Naive thymus-derived CD4-positive, alpha-beta T cell (primary cell): ENCODE data around the gene KCNQ5. TPM values are rescaled to one million over a fixed set of nuclear protein-coding genes. Genes with fewer than 3 reads are reported as not detected.
"Not testable (repeated sequence)": the region's sequence is repeated elsewhere in the genome, so short reads cannot be mapped to it uniquely, and the experiment has no call there.

Experiments
- ATAC-seq: fragments of 150-1000 bp; cut with Tn5 transposase; 2 replicates; pipeline ENCODE4 v1.10.0; 2021; ENCODE audit warnings: mild to moderate bottlenecking, moderate library complexity
- CTCF ChIA-PET: fragments of 350-600 bp; sonication (Branson Sonifier 250); formaldehyde crosslinking; loops from one replicate; lab custom pipeline; 2021; ENCODE audit warnings: antibody characterized with exemption; lab: Charles Lee
- POLR2A ChIA-PET: fragments of 350-600 bp; sonication (Branson Sonifier 250); formaldehyde crosslinking; loops from one replicate; lab custom pipeline; 2021; ENCODE audit warnings: antibody characterized with exemption, inconsistent platforms; lab: Charles Lee
- DNase-seq, 9 donors: peaks; one replicate each; pipeline versions ENCODE4 v3.0.0 to v3.0.0-alpha.2; 2020 to 2022; ENCODE audit warnings: mixed read lengths in 1 of 9
- H3K27ac ChIP-seq: one replicate; pipeline ENCODE4 v1.7.0; 2013; ENCODE audit warnings: mild to moderate bottlenecking, low read depth, low read length, moderate library complexity
- H3K27me3 ChIP-seq, 2 donors: one replicate each; pipeline ENCODE4 v1.7.0; 2013; ENCODE audit warnings: low read length in 2 of 2, mild to moderate bottlenecking in 2 of 2, moderate library complexity in 2 of 2; ENCODE audit not compliant: control insufficient read depth in 2 of 2, insufficient read depth in 2 of 2
- H3K36me3 ChIP-seq, 3 experiments: 1 replicate in 2 of 3; 2 replicates in 1 of 3; pipeline ENCODE4 v1.7.0; 2013; ENCODE audit warnings: low read length in 3 of 3, mild to moderate bottlenecking in 3 of 3, moderate library complexity in 1 of 3; ENCODE audit not compliant: insufficient read depth in 3 of 3, control insufficient read depth in 2 of 3
- H3K4me1 ChIP-seq, 2 donors: one replicate each; pipeline ENCODE4 v1.7.0; 2013; ENCODE audit warnings: low read length in 2 of 2, mild to moderate bottlenecking in 2 of 2, moderate library complexity in 1 of 2; ENCODE audit not compliant: control insufficient read depth in 2 of 2, insufficient read depth in 2 of 2
- H3K4me3 ChIP-seq: 2 replicates; pipeline ENCODE4 v1.7.0; 2013; ENCODE audit warnings: mild to moderate bottlenecking, low read length
- H3K9me3 ChIP-seq, 3 experiments: 1 replicate in 2 of 3; 2 replicates in 1 of 3; pipeline ENCODE4 v1.7.0; 2013; ENCODE audit warnings: low read length in 3 of 3; ENCODE audit not compliant: control insufficient read depth in 2 of 3
- H3K27ac Mint-ChIP-seq, 9 donors: one replicate each; pipeline ENCODE4 v1.8.0; 2020 to 2022; ENCODE audit warnings: mixed read lengths in 9 of 9, mild to moderate bottlenecking in 8 of 9, moderate library complexity in 5 of 9, inconsistent platforms in 2 of 9
- H3K27me3 Mint-ChIP-seq, 5 donors: one replicate each; pipeline ENCODE4 v1.8.0; 2021 to 2022; ENCODE audit warnings: mixed read lengths in 5 of 5, mild to moderate bottlenecking in 1 of 5
- H3K36me3 Mint-ChIP-seq, 5 donors: one replicate each; pipeline ENCODE4 v1.8.0; 2020 to 2022; ENCODE audit warnings: mixed read lengths in 5 of 5, mild to moderate bottlenecking in 3 of 5, inconsistent platforms in 1 of 5
- H3K4me1 Mint-ChIP-seq, 7 donors: one replicate each; pipeline ENCODE4 v1.8.0; 2020 to 2022; ENCODE audit warnings: mixed read lengths in 7 of 7, mild to moderate bottlenecking in 3 of 7, inconsistent platforms in 1 of 7
- H3K4me3 Mint-ChIP-seq, 10 donors: one replicate each; pipeline ENCODE4 v1.8.0; 2020 to 2022; ENCODE audit warnings: mild to moderate bottlenecking in 10 of 10, mixed read lengths in 10 of 10, moderate library complexity in 6 of 10, inconsistent platforms in 2 of 10
- H3K9me3 Mint-ChIP-seq, 11 donors: one replicate each; pipeline ENCODE4 v1.8.0; 2020 to 2022; ENCODE audit warnings: mixed read lengths in 11 of 11, mild to moderate bottlenecking in 4 of 11, inconsistent platforms in 1 of 11, moderate library complexity in 1 of 11
- intact Hi-C, 2 donors: fragments of 100-400 bp; cut with micrococcal nuclease; formaldehyde crosslinking; loops; one replicate each; pipeline ENCODE4 v1.15.1; 2023
- polyA plus RNA-seq, 2 donors: library from polyadenylated mRNA; unstranded; fragments of 300-500 nt; fragmentation: Illumina TruSeq; gene quantifications; one replicate each; pipeline ENCODE4 v1.2.3, GENCODE V29; 2021
- total RNA-seq, 6 experiments: library from RNA in 5 of 6; stranded (reverse) in 5 of 6; gene quantifications; 1 replicate in 5 of 6; 2 replicates in 1 of 6; pipeline ENCODE4 v1.2.3 and lab custom pipeline; 2021 to 2026

Gene KCNQ5
- total and polyA plus RNA-seq, 7 experiments from 2014 or later = 2.3 to 18.3 (median 7.2) TPM

GRCh38 chr6:72976484-72976883 lies 354.6 kb downstream of the KCNQ5 start:
- Histone ChIP-seq H3K4me1 (no peaks in the 10 kb centered on the region), H3K4me3 (no peak overlapping the region), H3K9me3 (no peaks in the 10 kb centered on the region), H3K36me3 (no peaks in the 10 kb centered on the region), H3K27ac (no peak overlapping the region), H3K27me3 (no peaks in the 10 kb centered on the region)
- CTCF ChIA-PET = no interaction called here
- Mint-ChIP-seq H3K27ac (no peak overlapping the region), H3K36me3 (peaks cover 0 to 32% (median 22%) of the 10 kb centered on the region in 5 donors), H3K9me3 (peaks cover 0 to 27% (median 14%) of the 10 kb centered on the region in 11 donors), H3K4me1 (peaks cover 0 to 6% (median under 1%) of the 10 kb centered on the region in 7 donors), H3K27me3 (no peaks in the 10 kb centered on the region), H3K4me3 (no peak overlapping the region)
- ATAC-seq = no peak
- POLR2A ChIA-PET = no interaction called here
- intact Hi-C loops = no loop called here
- DNase-seq = no peak

- ATAC-seq = no peak
- intact Hi-C loops = no loop called here
- CTCF ChIA-PET = no interaction called here
- no peak for DNase-seq
- Histone ChIP-seq H3K36me3 (no peaks in the 10 kb centered on the region), H3K9me3 (no peaks in the 10 kb centered on the region), H3K4me3 (no peak overlapping the region), H3K27me3 (no peaks in the 10 kb centered on the region), H3K4me1 (no peaks in the 10 kb centered on the region), H3K27ac (no peak overlapping the region)
- Mint-ChIP-seq H3K27me3 (no peaks in the 10 kb centered on the region), H3K4me1 (peaks cover 0 to 6% (median 2%) of the 10 kb centered on the region in 7 donors), H3K4me3 (no peak overlapping the region), H3K36me3 (peaks cover 0 to 37% (median 22%) of the 10 kb centered on the region in 5 donors), H3K9me3 (peaks cover 0 to 33% (median 20%) of the 10 kb centered on the region in 11 donors), H3K27ac (no peak overlapping the region)
- POLR2A ChIA-PET = no interaction called here
Observed at GRCh38 chr6:72977114-72977513, 355.2 kb downstream of the KCNQ5 start.

- H3K36me3 ChIP-seq, H3K27me3 ChIP-seq, POLR2A ChIA-PET, H3K27ac Mint-ChIP-seq, H3K4me3 ChIP-seq, CTCF ChIA-PET, H3K4me3 Mint-ChIP-seq, H3K9me3 ChIP-seq, intact Hi-C loops, H3K27me3 Mint-ChIP-seq, H3K27ac ChIP-seq, ATAC-seq, H3K4me1 ChIP-seq, H3K4me1 Mint-ChIP-seq, DNase-seq: not testable (repeated sequence)
- Mint-ChIP-seq H3K36me3 (peaks cover 0 to 46% (median 31%) of the 10 kb centered on the region in 5 donors), H3K9me3 (peaks cover 5 to 46% (median 23%) of the 10 kb centered on the region in 11 donors)
Observed at GRCh38 chr6:72978808-72979207, 356.9 kb downstream of the KCNQ5 start.

GRCh38 chr6:72984189-72984831 lies 362.4 kb downstream of the KCNQ5 start:
- ATAC-seq, H3K36me3 ChIP-seq, H3K9me3 ChIP-seq, H3K4me1 Mint-ChIP-seq, DNase-seq, H3K27ac ChIP-seq, CTCF ChIA-PET, H3K27ac Mint-ChIP-seq, H3K4me3 Mint-ChIP-seq, H3K27me3 ChIP-seq, intact Hi-C loops, H3K4me3 ChIP-seq, H3K4me1 ChIP-seq, H3K27me3 Mint-ChIP-seq, POLR2A ChIA-PET: not testable (repeated sequence)
- peaks cover 13 to 68% (median 25%) of the 10 kb centered on the region in 11 donors for H3K9me3 Mint-ChIP-seq
- peaks cover 0 to 44% (median 38%) of the 10 kb centered on the region in 5 donors for H3K36me3 Mint-ChIP-seq

GRCh38 chr6:72984981-72985665 lies 363.3 kb downstream of the KCNQ5 start:
- H3K9me3 ChIP-seq = no peaks in the 10 kb centered on the region
- CTCF ChIA-PET = no interaction called here
- Mint-ChIP-seq H3K4me1 (peaks cover 0 to 7% (median 0%) of the 10 kb centered on the region in 7 donors), H3K27ac (no peak overlapping the region), H3K27me3 (no peaks in the 10 kb centered on the region), H3K9me3 (peaks cover 13 to 61% (median 25%) of the 10 kb centered on the region in 11 donors), H3K4me3 (no peak overlapping the region), H3K36me3 (peaks cover 0 to 42% (median 36%) of the 10 kb centered on the region in 5 donors)
- POLR2A ChIA-PET = interaction anchor here (0.5 kb wide), 1 partner anchor 261 kb away, joined by 3 read pairs; no protein-coding TSS in a partner anchor
- H3K4me1 ChIP-seq = no peaks in the 10 kb centered on the region
- no peaks in the 10 kb centered on the region for H3K36me3 ChIP-seq
- no peak overlapping the region for H3K27ac ChIP-seq
- ATAC-seq (no peak), DNase-seq (no peak)
- H3K27me3 ChIP-seq = no peaks in the 10 kb centered on the region
- intact Hi-C loops = no loop called here
- no peak overlapping the region for H3K4me3 ChIP-seq

- no peak for ATAC-seq
- ChIA-PET POLR2A (no interaction called here), CTCF (no interaction called here)
- Histone ChIP-seq H3K4me3 (no peak overlapping the region), H3K27me3 (no peaks in the 10 kb centered on the region), H3K9me3 (no peaks in the 10 kb centered on the region), H3K4me1 (no peaks in the 10 kb centered on the region), H3K27ac (no peak overlapping the region), H3K36me3 (no peaks in the 10 kb centered on the region)
- no peaks in the 10 kb centered on the region for H3K4me1 Mint-ChIP-seq
- H3K4me3 Mint-ChIP-seq = no peak overlapping the region
- peaks cover 9 to 46% (median 16%) of the 10 kb centered on the region in 11 donors for H3K9me3 Mint-ChIP-seq
- no peak for DNase-seq
- peaks cover 0 to 38% (median 25%) of the 10 kb centered on the region in 5 donors for H3K36me3 Mint-ChIP-seq
- H3K27me3 Mint-ChIP-seq = no peaks in the 10 kb centered on the region
- no peak overlapping the region for H3K27ac Mint-ChIP-seq
- intact Hi-C loops = no loop called here
Observed at GRCh38 chr6:72987301-72987700, 365.4 kb downstream of the KCNQ5 start.
